Activated T-helper 2 cell treated with anti-CD3 and anti-CD28 coated beads, Interferon-gamma antibody, Interleukin-2, Interleukin-4, amounts not matched to agents 10 μg/mL and 5 μg/mL and 100 μg/mL, durations not matched to agents 14 hours and 24 hours and 36 hours (primary cell): ENCODE measurements around the gene PARD3B. TPM values are rescaled to one million over a fixed set of nuclear protein-coding genes. Genes with fewer than 3 reads are reported as not detected.

Experiments used
- DNase-seq: peaks from one replicate; pipeline ENCODE4 v3.0.0; 2021; ENCODE audit warnings: low spot score
- H3K27ac Mint-ChIP-seq: one replicate; pipeline ENCODE4 v1.8.0; 2021; ENCODE audit warnings: mixed read lengths
- H3K27me3 Mint-ChIP-seq: one replicate; pipeline ENCODE4 v1.8.0; 2021; ENCODE audit warnings: low read depth, mixed read lengths
- H3K36me3 Mint-ChIP-seq: one replicate; pipeline ENCODE4 v1.8.0; 2021; ENCODE audit warnings: low read depth, mixed read lengths
- H3K4me1 Mint-ChIP-seq: one replicate; pipeline ENCODE4 v1.8.0; 2021; ENCODE audit warnings: low read depth, mixed read lengths
- H3K4me3 Mint-ChIP-seq: one replicate; pipeline ENCODE4 v1.8.0; 2021; ENCODE audit warnings: low read depth, mild to moderate bottlenecking, moderate library complexity, mixed read lengths
- H3K9me3 Mint-ChIP-seq: one replicate; pipeline ENCODE4 v1.8.0; 2021; ENCODE audit warnings: mixed read lengths
- intact Hi-C: fragments of 100-400 bp; cut with micrococcal nuclease; formaldehyde crosslinking; loops from one replicate; pipeline ENCODE4 v1.15.1; 2023
- total RNA-seq: library from RNA; stranded (reverse); gene quantifications from 2 replicates; pipeline ENCODE4 v1.2.3, GENCODE V29; 2022

The PARD3B gene
- total RNA-seq, 1 donor from 2014 or later, result 0.39 TPM

DNA sequence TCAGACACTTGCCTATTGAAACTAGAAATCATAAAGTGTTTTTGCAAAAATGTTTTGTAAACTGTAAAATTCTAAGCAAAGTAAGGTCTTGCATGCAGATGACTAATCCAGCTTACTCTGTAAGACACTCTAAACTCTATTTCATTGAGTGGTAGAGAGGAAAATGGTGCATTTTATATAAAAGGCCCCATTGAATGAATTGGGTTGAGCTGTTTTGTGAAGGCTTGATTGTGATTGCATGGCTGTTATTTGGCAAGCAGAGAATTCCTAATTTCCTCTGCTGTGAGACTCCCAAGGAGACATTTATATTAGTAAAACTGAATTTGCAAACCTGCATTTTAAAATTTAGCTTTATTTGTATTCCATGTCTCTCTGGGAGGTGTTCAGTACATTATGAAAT lies 234.5 kb downstream of the PARD3B start:
- no peak for DNase-seq
- Mint-ChIP-seq H3K27ac (no peak overlapping the region), H3K36me3 (no peaks in the 10 kb centered on the region), H3K27me3 (peaks cover 25% of the 10 kb centered on the region), H3K4me3 (no peak overlapping the region), H3K9me3 (no peaks in the 10 kb centered on the region), H3K4me1 (no peaks in the 10 kb centered on the region)
- intact Hi-C loops, result no loop called here

DNA sequence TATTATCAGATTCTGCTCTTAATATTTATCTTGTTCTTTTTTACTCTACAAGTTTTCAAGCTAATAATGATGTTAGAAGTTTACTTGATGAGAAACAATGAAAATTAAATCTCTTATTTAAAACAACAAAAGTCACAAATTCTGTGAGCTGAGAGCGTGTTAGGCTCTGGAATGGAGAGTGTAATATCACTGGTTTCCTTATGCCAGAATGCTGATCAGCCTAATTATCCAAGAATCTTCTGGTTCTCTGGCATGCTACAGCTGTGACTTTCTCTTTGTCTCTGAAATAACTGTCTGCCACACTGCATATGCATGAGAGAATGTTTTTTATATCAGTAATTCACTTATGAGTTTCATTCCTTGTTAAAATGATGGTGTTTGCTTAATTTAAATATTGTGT lies 236.7 kb downstream of the PARD3B start:
- H3K27ac Mint-ChIP-seq, result no peak overlapping the region
- H3K4me1 Mint-ChIP-seq, result no peaks in the 10 kb centered on the region
- no peaks in the 10 kb centered on the region for H3K36me3 Mint-ChIP-seq
- no peak overlapping the region for H3K4me3 Mint-ChIP-seq
- no peaks in the 10 kb centered on the region for H3K9me3 Mint-ChIP-seq
- DNase-seq, result no peak
- peaks cover 17% of the 10 kb centered on the region for H3K27me3 Mint-ChIP-seq
- intact Hi-C loops, result no loop called here

DNA sequence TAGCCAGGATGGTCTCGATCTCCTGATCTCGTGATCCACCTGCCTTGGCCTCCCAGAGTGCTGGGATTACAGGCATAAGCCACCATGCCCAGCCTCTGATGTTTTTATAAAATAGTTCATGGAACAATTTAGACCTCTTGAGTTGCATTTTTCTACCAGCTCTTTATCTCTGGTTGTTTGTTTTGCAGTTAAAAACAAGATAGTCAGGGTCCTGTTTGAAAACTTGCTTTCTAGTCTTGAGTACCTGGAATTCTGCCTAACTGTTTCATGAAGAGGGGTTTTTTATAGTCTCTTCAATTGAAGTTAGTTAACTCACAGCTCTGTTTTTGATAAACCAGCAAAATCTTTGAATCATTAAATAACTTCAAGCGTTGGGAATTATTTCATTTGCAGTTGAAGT lies 244.8 kb downstream of the PARD3B start:
- Mint-ChIP-seq H3K36me3 (no peaks in the 10 kb centered on the region), H3K4me1 (peaks cover 2% of the 10 kb centered on the region), H3K4me3 (no peak overlapping the region), H3K27me3 (peaks cover 18% of the 10 kb centered on the region), H3K27ac (no peak overlapping the region), H3K9me3 (no peaks in the 10 kb centered on the region)
- no peak for DNase-seq
- intact Hi-C loops, result no loop called here

- Mint-ChIP-seq H3K4me1 (peaks cover 7% of the 10 kb centered on the region), H3K27me3 (peaks cover 17% of the 10 kb centered on the region), H3K9me3 (no peaks in the 10 kb centered on the region), H3K4me3 (no peak overlapping the region), H3K36me3 (no peaks in the 10 kb centered on the region), H3K27ac (no peak overlapping the region)
- no peak for DNase-seq
- intact Hi-C loops, result no loop called here
Observed at GRCh38 chr2:204791230-204791629, 246.0 kb downstream of the PARD3B start.

DNA sequence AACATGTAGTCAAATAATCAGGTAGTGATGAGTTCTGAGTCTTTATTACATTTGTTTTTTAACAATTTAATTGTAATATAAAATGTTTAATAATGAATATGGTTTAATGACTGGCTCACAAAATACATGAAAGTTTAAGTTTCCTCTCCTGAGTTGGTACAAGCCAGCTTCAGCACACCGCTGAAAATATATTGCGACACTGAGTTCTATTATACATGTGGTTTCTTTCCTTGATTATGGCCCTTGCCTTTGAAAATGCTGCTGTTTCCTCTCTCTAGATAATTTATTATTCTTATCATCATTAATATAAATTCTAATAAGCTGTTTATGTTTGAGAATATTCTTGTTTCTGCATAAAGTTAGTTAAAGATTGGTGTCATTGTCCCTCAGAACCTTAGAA lies 249.3 kb downstream of the PARD3B start:
- intact Hi-C loops, result no loop called here
- DNase-seq, result no peak
- Mint-ChIP-seq H3K4me3 (no peak overlapping the region), H3K4me1 (peaks cover 12% of the 10 kb centered on the region), H3K27me3 (peaks cover 15% of the 10 kb centered on the region), H3K27ac (no peak overlapping the region), H3K9me3 (no peaks in the 10 kb centered on the region), H3K36me3 (no peaks in the 10 kb centered on the region)

DNA sequence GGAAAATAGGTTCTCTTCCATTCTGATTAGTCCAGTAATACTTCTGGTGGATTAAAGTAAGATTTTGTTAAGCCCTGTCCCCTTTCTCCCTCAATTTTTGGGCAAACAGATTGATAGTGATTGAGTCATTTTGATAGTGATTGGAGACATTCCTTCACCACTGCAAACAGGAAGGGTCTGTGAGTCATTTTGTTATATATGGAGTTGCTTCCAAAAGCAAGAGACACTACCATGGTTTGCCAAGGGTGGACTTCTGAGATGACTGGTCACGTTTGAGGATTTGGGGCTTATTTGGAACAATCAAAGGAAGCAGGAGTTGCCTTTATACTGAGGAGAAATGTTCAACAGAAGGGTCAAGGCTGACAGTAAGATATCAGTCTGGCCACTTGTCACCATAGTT lies 249.9 kb downstream of the PARD3B start:
- Mint-ChIP-seq H3K36me3 (no peaks in the 10 kb centered on the region), H3K4me3 (no peak overlapping the region), H3K27ac (no peak overlapping the region), H3K27me3 (peaks cover 17% of the 10 kb centered on the region), H3K4me1 (peaks cover 12% of the 10 kb centered on the region), H3K9me3 (no peaks in the 10 kb centered on the region)
- intact Hi-C loops, result no loop called here
- no peak for DNase-seq

- DNase-seq, result no peak
- no peak overlapping the region for H3K27ac Mint-ChIP-seq
- H3K27me3 Mint-ChIP-seq, result peaks cover 17% of the 10 kb centered on the region
- intact Hi-C loops, result no loop called here
- H3K4me1 Mint-ChIP-seq, result peaks cover 12% of the 10 kb centered on the region
- peaks cover 6% of the 10 kb centered on the region for H3K9me3 Mint-ChIP-seq
- no peak overlapping the region for H3K4me3 Mint-ChIP-seq
- peaks cover 7% of the 10 kb centered on the region for H3K36me3 Mint-ChIP-seq
Observed at GRCh38 chr2:204796581-204796980, 251.3 kb downstream of the PARD3B start.

GRCh38 chr2:204799791-204800190 lies 254.5 kb downstream of the PARD3B start:
- Mint-ChIP-seq H3K9me3 (peaks cover 19% of the 10 kb centered on the region), H3K27ac (no peak overlapping the region), H3K36me3 (peaks cover 24% of the 10 kb centered on the region), H3K27me3 (peaks cover 10% of the 10 kb centered on the region), H3K4me3 (no peak overlapping the region), H3K4me1 (peaks cover 26% of the 10 kb centered on the region)
- DNase-seq, result no peak
- intact Hi-C loops, result no loop called here

GRCh38 chr2:204808494-204808893 lies 263.2 kb downstream of the PARD3B start:
- Mint-ChIP-seq H3K9me3 (peaks cover 54% of the 10 kb centered on the region), H3K4me1 (peaks cover 9% of the 10 kb centered on the region)

DNA sequence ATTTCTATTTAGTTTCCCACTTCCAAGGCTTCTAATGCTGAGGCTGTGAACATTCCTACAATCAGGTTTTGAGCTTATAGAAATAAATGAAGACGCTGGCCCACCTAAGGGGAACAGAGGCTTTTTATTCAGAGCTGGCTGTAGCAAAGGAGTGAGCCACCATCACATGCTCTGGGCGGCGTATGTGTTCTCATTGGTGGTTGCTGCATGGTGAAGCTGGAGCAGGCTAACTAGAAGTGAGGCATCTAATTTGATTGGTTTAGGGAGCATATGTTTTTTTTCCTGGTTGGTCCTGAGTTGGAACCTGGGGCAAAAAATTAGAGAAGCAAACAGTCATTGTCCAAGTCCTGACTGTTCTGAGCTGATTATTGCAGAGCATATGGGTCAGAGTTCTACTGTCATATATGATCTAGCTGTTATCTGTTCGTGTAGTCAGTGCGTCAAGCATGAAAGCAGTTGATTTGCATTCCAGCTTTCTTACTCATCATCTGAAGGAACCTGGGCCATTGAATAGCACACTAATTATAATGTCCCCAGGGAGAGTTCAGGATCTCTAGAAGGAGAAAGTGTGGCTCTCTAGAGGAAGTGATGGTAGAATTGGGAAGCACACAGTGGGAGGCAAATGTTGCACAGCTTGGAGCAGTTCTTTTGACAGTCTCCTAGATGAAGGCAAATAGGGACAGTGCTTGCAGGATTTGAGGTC lies 279.6 kb downstream of the PARD3B start:
- Mint-ChIP-seq H3K4me1 (no peaks in the 10 kb centered on the region), H3K36me3 (peaks cover 4% of the 10 kb centered on the region), H3K27ac (no peak overlapping the region), H3K4me3 (no peak overlapping the region), H3K9me3 (peaks cover 10% of the 10 kb centered on the region), H3K27me3 (peaks cover 25% of the 10 kb centered on the region)
- no peak for DNase-seq
- intact Hi-C loops, result no loop called here

More at GRCh38 chr2:204808494-204808893, 263.2 kb downstream of the PARD3B start:
- Mint-ChIP-seq H3K27ac (no peak overlapping the region), H3K27me3 (peaks cover 9% of the 10 kb centered on the region), H3K36me3 (peaks cover 38% of the 10 kb centered on the region), H3K4me3 (no peak overlapping the region)
- intact Hi-C loops, result no loop called here
- DNase-seq, result no peak

DNA sequence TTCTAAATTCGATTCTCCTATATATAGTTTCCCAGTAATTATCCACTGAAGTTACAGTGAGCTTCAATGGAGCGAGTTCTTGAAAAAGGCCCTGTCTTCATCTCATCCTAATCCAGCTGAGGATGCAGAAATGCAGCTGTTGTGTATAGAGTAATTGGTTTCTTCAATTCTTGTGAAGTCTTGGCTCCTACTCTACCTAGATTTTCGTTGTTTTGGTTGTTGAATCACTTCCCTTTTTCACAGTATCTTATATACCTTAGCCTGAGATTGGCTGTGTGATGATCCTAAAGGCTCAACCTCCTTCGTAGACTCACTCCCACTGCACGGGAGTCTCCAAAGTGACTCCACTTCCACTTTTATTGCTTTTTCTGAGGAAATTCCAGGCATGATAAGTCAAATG lies 280.4 kb downstream of the PARD3B start:
- peaks cover 4% of the 10 kb centered on the region for H3K36me3 Mint-ChIP-seq

DNA sequence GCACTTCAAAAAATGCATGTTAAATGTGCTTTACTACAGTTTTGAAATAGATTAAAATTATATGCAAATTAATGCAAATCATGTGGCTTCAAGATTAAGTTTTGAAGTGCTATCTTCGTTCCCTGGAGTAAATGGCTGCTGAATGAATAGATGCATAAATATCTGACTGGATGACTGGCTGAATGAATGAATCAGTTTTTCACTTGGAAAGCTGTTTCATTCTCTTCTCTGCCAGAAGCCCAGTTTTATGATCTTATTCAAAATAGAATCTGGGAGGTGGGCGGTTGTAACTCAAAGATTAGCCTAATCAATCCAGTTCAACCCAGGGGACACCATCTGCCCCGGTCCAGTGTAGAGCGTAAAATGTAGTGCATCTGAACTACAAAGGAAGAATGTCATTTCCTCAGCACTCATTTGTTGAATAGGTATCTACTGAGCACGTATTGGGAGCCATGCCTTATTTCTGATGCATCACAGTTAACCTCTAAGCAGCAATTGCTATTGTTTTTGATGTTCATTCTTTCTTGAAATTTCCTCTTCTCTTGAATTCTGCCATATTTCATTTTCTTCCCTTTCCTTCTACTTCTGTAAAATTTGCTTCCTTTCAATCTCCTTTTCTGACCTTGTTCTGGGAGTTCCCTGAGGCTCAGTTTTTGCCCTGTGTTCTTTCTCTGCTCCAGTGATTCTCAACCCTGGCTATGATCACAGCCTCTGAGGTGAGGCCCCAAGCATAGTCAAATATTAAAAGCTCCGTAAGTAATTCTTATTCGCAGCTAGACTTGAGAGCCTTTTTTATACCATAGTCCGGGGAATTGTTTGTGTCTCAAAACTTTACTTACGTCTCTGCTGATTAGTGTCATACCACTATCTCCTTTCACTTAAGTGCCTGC lies 282.7 kb downstream of the PARD3B start:
- H3K4me3 Mint-ChIP-seq, result no peak overlapping the region
- no peaks in the 10 kb centered on the region for H3K36me3 Mint-ChIP-seq
- no peak overlapping the region for H3K27ac Mint-ChIP-seq
- DNase-seq, result no peak
- peaks cover 5% of the 10 kb centered on the region for H3K9me3 Mint-ChIP-seq
- intact Hi-C loops, result no loop called here
- no peaks in the 10 kb centered on the region for H3K4me1 Mint-ChIP-seq
- peaks cover 41% of the 10 kb centered on the region for H3K27me3 Mint-ChIP-seq

More for the DNA sequence above, 280.4 kb downstream of the PARD3B start:
- peaks cover 14% of the 10 kb centered on the region for H3K9me3 Mint-ChIP-seq
- DNase-seq, result no peak
- intact Hi-C loops, result no loop called here
- H3K27me3 Mint-ChIP-seq, result peaks cover 33% of the 10 kb centered on the region
- no peak overlapping the region for H3K27ac Mint-ChIP-seq
- H3K4me3 Mint-ChIP-seq, result no peak overlapping the region
- no peaks in the 10 kb centered on the region for H3K4me1 Mint-ChIP-seq
